Mesenchymal stem cell (in vitro differentiated cells and primary cell): ENCODE measurements around the gene RAB10.

ENCODE experiments used
- DNase-seq: peaks from one replicate; pipeline ENCODE4 v3.0.0-alpha.2; 2013
- H2AFZ ChIP-seq: one replicate; pipeline ENCODE4 v1.6.1; 2013; ENCODE audit warnings: low read depth, mild to moderate bottlenecking, control low read depth, inconsistent platforms, low read length, moderate library complexity
- H2AK5ac ChIP-seq: 2 replicates; pipeline ENCODE4 v1.6.1; 2013; ENCODE audit warnings: low read length, moderate library complexity, mild to moderate bottlenecking, inconsistent platforms; ENCODE audit not compliant: severe bottlenecking
- H2BK120ac ChIP-seq: one replicate; pipeline ENCODE4 v1.6.1; 2013; ENCODE audit warnings: low read depth, mild to moderate bottlenecking, inconsistent platforms, low read length, moderate library complexity
- H2BK12ac ChIP-seq, 2 experiments: one replicate each; pipeline ENCODE4 v1.6.1; 2013; ENCODE audit warnings: inconsistent platforms in 2 of 2, low read length in 2 of 2, mild to moderate bottlenecking in 2 of 2, moderate library complexity in 2 of 2, control low read depth in 1 of 2
- H2BK15ac ChIP-seq: one replicate; pipeline ENCODE4 v1.6.1; 2013; ENCODE audit warnings: mild to moderate bottlenecking, low read depth, inconsistent platforms; ENCODE audit not compliant: poor library complexity, severe bottlenecking
- H2BK5ac ChIP-seq: 2 replicates; pipeline ENCODE4 v1.6.1; 2013; ENCODE audit warnings: low read depth, mild to moderate bottlenecking, low read length, control low read depth, inconsistent platforms; ENCODE audit not compliant: poor library complexity, severe bottlenecking
- H3K14ac ChIP-seq, 2 experiments: one replicate each; pipeline ENCODE4 v1.6.1; 2013; ENCODE audit warnings: inconsistent platforms in 2 of 2, low read length in 2 of 2, control low read depth in 1 of 2, mild to moderate bottlenecking in 1 of 2, moderate library complexity in 1 of 2
- H3K18ac ChIP-seq, 2 experiments: one replicate each; pipeline ENCODE4 v1.6.1; 2013; ENCODE audit warnings: inconsistent platforms in 2 of 2, low read length in 2 of 2, control low read depth in 1 of 2, low read depth in 1 of 2, mild to moderate bottlenecking in 1 of 2
- H3K23ac ChIP-seq, 2 experiments: one replicate each; pipeline ENCODE4 v1.6.1; 2013; ENCODE audit warnings: inconsistent platforms in 2 of 2, low read length in 2 of 2, mild to moderate bottlenecking in 2 of 2, moderate library complexity in 2 of 2, control low read depth in 1 of 2
- H3K27ac ChIP-seq: 2 replicates; pipeline ENCODE4 v1.5.1; 2013; ENCODE audit warnings: mild to moderate bottlenecking, moderate library complexity, low read length, control low read depth, inconsistent platforms; ENCODE audit not compliant: poor library complexity, severe bottlenecking
- H3K27me3 ChIP-seq, 2 experiments: 2 replicates each; pipeline versions ENCODE4 v1.6.1 to v1.7.0; 2013; ENCODE audit warnings: low read length in 2 of 2, mild to moderate bottlenecking in 2 of 2, moderate library complexity in 2 of 2, control low read depth in 1 of 2, inconsistent platforms in 1 of 2; ENCODE audit not compliant: control insufficient read depth in 1 of 2, insufficient read depth in 1 of 2
- H3K36me3 ChIP-seq, 2 experiments: 2 replicates each; pipeline versions ENCODE4 v1.6.1 to v1.7.0; 2013; ENCODE audit warnings: low read length in 2 of 2, control low read depth in 1 of 2, inconsistent platforms in 1 of 2, low read depth in 1 of 2, mild to moderate bottlenecking in 1 of 2; ENCODE audit not compliant: insufficient read depth in 2 of 2, control insufficient read depth in 1 of 2
- H3K4ac ChIP-seq, 2 experiments: one replicate each; pipeline ENCODE4 v1.6.1; 2013; ENCODE audit warnings: inconsistent platforms in 2 of 2, low read length in 2 of 2, mild to moderate bottlenecking in 2 of 2, moderate library complexity in 2 of 2, control low read depth in 1 of 2, low read depth in 1 of 2
- H3K4me1 ChIP-seq: 2 replicates; pipeline ENCODE4 v1.6.1; 2013; ENCODE audit warnings: low read depth, low read length, control low read depth; ENCODE audit not compliant: control insufficient read depth, insufficient read depth
- H3K4me2 ChIP-seq: 2 replicates; pipeline ENCODE4 v1.6.1; 2013; ENCODE audit warnings: low read length, mild to moderate bottlenecking, inconsistent platforms; ENCODE audit not compliant: poor library complexity, severe bottlenecking
- H3K4me3 ChIP-seq, 2 experiments: 2 replicates each; pipeline versions ENCODE4 v1.5.1 to v1.7.0; 2013; ENCODE audit warnings: low read length in 2 of 2, mild to moderate bottlenecking in 2 of 2, control low read depth in 1 of 2, low read depth in 1 of 2; ENCODE audit not compliant: insufficient read depth in 1 of 2
- H3K79me1 ChIP-seq: replicated peaks from 2 replicates; pipeline ENCODE4 v1.6.1; 2013; ENCODE audit warnings: mild to moderate bottlenecking, control low read depth, low read length, inconsistent platforms; ENCODE audit not compliant: poor library complexity, severe bottlenecking
- H3K9ac ChIP-seq: 2 replicates; pipeline ENCODE4 v1.7.0; 2013; ENCODE audit warnings: mild to moderate bottlenecking, low read length, moderate library complexity
- H3K9me3 ChIP-seq: 2 replicates; pipeline ENCODE4 v1.7.0; 2013; ENCODE audit warnings: mild to moderate bottlenecking, low read length; ENCODE audit not compliant: control insufficient read depth
- H4K8ac ChIP-seq: one replicate; pipeline ENCODE4 v1.6.1; 2013; ENCODE audit warnings: inconsistent platforms, mild to moderate bottlenecking, low read length, moderate library complexity
- H4K91ac ChIP-seq: one replicate; pipeline ENCODE4 v1.6.1; 2013; ENCODE audit warnings: mild to moderate bottlenecking, low read length, inconsistent platforms
- WGBS: methylation state at CpG from one replicate; pipeline ENCODE4 v1.1.7; 2013; ENCODE audit warnings: mixed read lengths; 5-methylcytosine and 5-hydroxymethylcytosine counted together

Gene RAB10

DNA sequence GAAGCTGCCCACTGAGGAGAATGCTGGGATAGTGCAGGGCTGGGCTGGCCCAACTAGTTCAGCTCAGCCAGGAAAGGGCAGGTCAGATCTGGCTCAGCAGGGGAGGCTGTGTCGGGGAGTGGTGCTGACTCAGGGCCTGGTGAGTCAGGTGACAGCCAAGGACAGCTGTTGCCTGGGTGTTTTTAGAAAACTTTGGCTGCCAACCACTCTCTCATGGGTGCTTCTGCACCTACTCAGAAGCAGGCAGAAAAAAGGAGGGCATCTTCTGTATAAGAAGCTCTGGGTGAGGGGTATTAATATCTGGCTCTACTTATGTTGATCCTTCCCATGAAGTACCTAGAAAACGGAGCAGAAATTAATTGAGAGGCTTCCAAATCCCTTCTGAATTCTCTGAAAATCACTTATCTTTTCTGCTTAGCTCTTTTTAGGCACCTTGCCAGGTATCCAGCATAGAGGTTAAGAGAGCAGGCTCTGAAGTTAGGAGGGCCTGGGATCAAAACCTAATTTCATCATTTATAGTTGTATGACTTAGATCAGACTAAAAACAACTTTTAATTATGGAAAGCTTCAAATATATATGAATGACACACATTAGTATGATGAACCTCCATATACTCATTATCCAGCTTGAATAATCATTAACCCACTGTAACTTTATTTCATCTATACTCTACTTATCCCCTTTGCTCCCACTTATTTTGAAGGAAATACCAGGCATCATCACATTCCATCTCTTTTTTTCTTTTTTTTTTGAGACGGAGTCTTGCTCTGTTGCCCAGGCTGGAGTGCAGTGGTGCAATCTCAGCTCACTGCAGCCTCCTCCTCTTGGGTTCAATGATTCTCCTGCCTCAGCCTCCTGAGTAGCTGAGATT, 15.5 kb upstream of the RAB10 start:
- Histone ChIP-seq H4K91ac (no peak overlapping the region), H3K18ac (peak overlapping the region; percentile 8 to 43), H2BK15ac (no peak overlapping the region), H3K23ac (no peak overlapping the region), H3K79me1 (no peaks in the 10 kb centered on the region), H3K9ac (peak overlapping the region; percentile 79), H3K4me1 (peaks cover 13% of the 10 kb centered on the region), H2AK5ac (no peak overlapping the region), H2AFZ (no peak overlapping the region), H2BK5ac (peak overlapping the region; percentile 88), H3K27ac (peak overlapping the region; percentile 94), H4K8ac (no peak overlapping the region), H3K4ac (peak overlapping the region in 1 of 2 experiments; percentile 29), H2BK120ac (no peak overlapping the region), H3K36me3 (no peaks in the 10 kb centered on the region), H2BK12ac (peak overlapping the region in 1 of 2 experiments; percentile 14), H3K9me3 (no peaks in the 10 kb centered on the region), H3K27me3 (no peaks in the 10 kb centered on the region), H3K4me2 (no peak overlapping the region), H3K4me3 (no peak overlapping the region), H3K14ac (peak overlapping the region in 1 of 2 experiments; percentile 36)
- 50% methylated on average over 3 of the region's 3 CpGs for WGBS
- DNase-seq, result peak; percentile 86

DNA sequence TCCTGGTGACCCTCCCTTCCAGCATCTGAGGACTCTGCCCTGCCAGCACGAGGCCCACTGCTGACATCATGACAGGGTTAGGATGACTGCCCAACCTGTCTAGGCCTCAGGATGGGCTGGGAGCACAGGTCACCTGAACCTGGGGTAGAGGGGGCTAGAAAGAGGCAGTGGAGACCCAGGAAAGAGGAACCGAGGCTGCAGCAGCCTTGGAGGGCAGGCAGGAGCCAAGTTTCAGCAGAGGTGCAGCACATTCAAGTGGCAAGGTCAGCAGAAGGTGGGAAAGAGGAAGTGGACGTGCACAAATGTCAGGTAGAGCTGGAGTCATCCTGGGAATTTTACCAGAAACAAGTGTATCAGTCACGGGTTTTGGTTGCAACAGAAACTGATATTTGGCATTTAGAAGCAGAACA, 13.6 kb upstream of the RAB10 start:
- H3K9me3 ChIP-seq, result no peaks in the 10 kb centered on the region
- H3K18ac ChIP-seq, result no peak overlapping the region
- H3K14ac ChIP-seq, result no peak overlapping the region
- H2BK5ac ChIP-seq, result no peak overlapping the region
- no peaks in the 10 kb centered on the region for H3K27me3 ChIP-seq
- no peak overlapping the region for H2BK15ac ChIP-seq
- no peak overlapping the region for H3K4ac ChIP-seq
- no peak overlapping the region for H3K4me3 ChIP-seq
- H3K9ac ChIP-seq, result no peak overlapping the region
- H3K27ac ChIP-seq, result no peak overlapping the region
- DNase-seq, result no peak
- peak overlapping the region; percentile 29 for H2AK5ac ChIP-seq
- H2BK12ac ChIP-seq, result peak overlapping the region in 1 of 2 experiments; percentile 13
- H4K91ac ChIP-seq, result no peak overlapping the region
- H3K4me2 ChIP-seq, result no peak overlapping the region
- no peaks in the 10 kb centered on the region for H3K36me3 ChIP-seq
- H2BK120ac ChIP-seq, result no peak overlapping the region
- WGBS, result 70% methylated on average over 4 of the region's 4 CpGs
- no peak overlapping the region for H2AFZ ChIP-seq
- H3K79me1 ChIP-seq, result no peaks in the 10 kb centered on the region
- no peak overlapping the region for H3K23ac ChIP-seq
- no peak overlapping the region for H4K8ac ChIP-seq
- peaks cover 13% of the 10 kb centered on the region for H3K4me1 ChIP-seq

DNA sequence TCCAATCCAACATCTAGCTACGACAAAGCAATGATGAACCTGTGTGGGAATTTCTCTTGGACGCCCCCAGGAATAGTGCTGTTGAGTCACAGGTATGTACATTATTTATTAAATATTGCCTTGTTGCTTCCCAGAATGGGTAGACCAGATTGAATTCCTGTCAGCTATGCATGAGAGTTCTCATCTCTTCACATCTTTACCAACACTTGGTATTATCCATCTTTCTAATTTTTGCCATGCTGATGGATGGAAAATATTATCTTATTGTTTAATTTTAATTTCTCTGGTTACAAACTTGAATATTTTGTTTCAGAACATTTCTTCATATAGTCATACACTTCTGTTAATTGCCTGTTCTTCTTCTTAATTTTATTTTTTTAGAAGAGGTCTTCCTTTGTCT, 9.6 kb upstream of the RAB10 start:
- Histone ChIP-seq H2BK120ac (no peak overlapping the region), H3K4me3 (no peak overlapping the region), H3K9ac (no peak overlapping the region), H2BK15ac (no peak overlapping the region), H4K91ac (no peak overlapping the region), H3K27me3 (no peaks in the 10 kb centered on the region), H3K18ac (no peak overlapping the region), H3K27ac (no peak overlapping the region), H3K14ac (no peak overlapping the region), H3K23ac (no peak overlapping the region), H3K4ac (no peak overlapping the region), H3K4me1 (peaks cover 5% of the 10 kb centered on the region), H3K79me1 (no peaks in the 10 kb centered on the region), H3K36me3 (no peaks in the 10 kb centered on the region), H3K9me3 (no peaks in the 10 kb centered on the region), H2BK12ac (no peak overlapping the region), H4K8ac (no peak overlapping the region), H2AFZ (no peak overlapping the region), H2BK5ac (no peak overlapping the region), H2AK5ac (no peak overlapping the region), H3K4me2 (no peak overlapping the region)
- 100% methylated on average over 2 of the region's 2 CpGs for WGBS
- DNase-seq, result no peak

DNA sequence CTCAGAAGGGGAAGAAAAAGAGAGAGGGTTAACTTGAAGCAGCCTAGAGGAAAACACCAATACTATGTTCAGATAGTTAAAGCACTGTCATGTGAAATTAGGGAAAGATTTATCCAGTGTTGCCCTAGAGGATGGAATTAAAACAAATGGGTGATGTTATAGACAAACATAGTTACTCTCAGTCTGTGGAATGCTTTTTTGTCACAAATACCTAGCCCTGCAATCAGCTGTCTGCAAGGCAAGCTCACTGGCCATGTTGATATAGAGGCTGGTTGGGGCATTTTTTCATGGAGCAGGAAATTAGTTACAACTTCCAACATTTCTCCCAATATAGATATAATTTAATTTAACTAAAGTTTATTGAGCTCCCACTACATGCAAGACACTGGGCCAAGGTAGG, 8.4 kb upstream of the RAB10 start:
- Histone ChIP-seq H2BK15ac (no peak overlapping the region), H3K9me3 (no peaks in the 10 kb centered on the region), H2AK5ac (no peak overlapping the region), H4K91ac (no peak overlapping the region), H3K4me3 (no peak overlapping the region), H3K23ac (no peak overlapping the region), H3K4me2 (no peak overlapping the region), H2BK5ac (no peak overlapping the region), H3K18ac (no peak overlapping the region), H4K8ac (no peak overlapping the region), H3K79me1 (no peaks in the 10 kb centered on the region), H3K4ac (no peak overlapping the region), H3K9ac (no peak overlapping the region), H3K27ac (no peak overlapping the region), H3K36me3 (no peaks in the 10 kb centered on the region), H3K27me3 (no peaks in the 10 kb centered on the region), H2BK12ac (no peak overlapping the region), H3K4me1 (no peaks in the 10 kb centered on the region), H2AFZ (no peak overlapping the region), H3K14ac (no peak overlapping the region), H2BK120ac (no peak overlapping the region)
- DNase-seq, result no peak
